ENCODE data around the gene TMA7B.

TMA7B gene

DNA sequence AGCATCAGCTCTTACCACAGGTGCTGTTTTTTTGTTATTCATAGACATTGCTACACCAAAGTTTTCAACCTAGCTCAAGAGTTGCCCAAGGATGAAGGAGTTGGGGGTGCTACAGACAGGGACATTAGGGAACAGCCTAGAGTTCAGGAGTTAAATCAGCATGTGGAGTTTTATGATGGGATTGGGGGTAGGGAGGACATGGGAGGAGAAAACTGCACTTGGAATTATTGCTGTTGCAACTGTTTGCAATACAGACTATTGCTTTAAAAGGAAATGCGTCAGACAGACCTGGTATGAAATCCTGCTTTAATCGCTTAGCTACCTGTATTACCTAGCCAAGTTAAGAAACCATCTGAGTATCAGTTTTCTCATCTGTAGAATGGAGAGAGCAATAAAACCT lies 6.3 kb downstream of the TMA7B start:
- Histone ChIP-seq H3K4me3 (no peak overlapping the region), H3K27ac (no peak overlapping the region), H3K9ac (ENCODE audit: insufficient read length) (no peak overlapping the region), H3K9me3 (ENCODE audit: low read depth, low read length) (no peaks in the 10 kb centered on the region), H3K36me3 (ENCODE audit: insufficient read depth, low read length) (no peaks in the 10 kb centered on the region)
- TF ChIP-seq POLR2AphosphoS5 (IDR thresholded peaks at IDR 0.05; ENCODE audit: borderline replicate concordance, low read depth, low read length) (no peak), EZH2 (IDR thresholded peaks at IDR 0.05) (no peak), FOXP2 (optimal IDR thresholded peaks at IDR 0.05; ENCODE audit: control extremely low read depth, extremely low read length, insufficient read depth) (no peak)
- DNase-seq (ENCODE audit: low read depth, low spot score) = no peak

DNA sequence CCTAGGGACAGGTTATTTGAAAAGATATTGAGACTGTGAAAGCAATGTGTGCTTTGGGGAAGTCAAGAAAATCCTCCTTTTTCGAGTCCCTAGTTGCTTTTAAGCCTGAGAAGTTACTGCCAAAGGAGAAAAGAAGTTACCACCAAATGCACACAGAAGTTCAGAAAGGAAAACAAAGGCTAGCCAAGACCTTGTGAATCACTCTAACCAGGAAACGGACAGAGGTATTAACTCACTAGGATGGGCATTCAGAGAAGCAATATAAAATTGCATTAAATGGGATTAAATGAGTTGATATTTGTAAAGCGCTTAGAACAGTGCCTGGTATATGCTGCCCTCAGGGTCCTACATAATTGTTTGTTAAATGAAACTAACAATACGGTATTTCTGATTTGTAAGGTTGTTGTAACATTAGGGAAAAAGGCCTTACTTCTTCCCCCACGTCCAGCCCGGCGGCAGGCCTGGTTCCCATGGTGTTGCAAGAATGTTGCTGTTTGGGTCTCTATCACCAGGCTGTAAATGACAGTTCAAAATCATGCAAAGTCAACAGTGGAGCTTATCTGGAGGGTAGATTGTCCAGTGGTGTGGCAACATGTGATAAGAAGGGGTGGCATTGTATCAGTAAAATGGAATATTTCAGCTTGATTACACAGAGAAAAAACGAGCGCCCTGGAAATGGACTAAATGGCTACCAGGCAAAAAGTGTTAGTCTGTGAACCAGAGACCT lies 7.1 kb downstream of the TMA7B start:
- no peak for TF ChIP-seq POLR2AphosphoS5 (IDR thresholded peaks at IDR 0.05; ENCODE audit: borderline replicate concordance, low read depth, low read length)
- no peak for TF ChIP-seq FOXP2 (optimal IDR thresholded peaks at IDR 0.05; ENCODE audit: control extremely low read depth, extremely low read length, insufficient read depth)
- no peak for TF ChIP-seq EZH2 (IDR thresholded peaks at IDR 0.05)
- no peak overlapping the region for H3K9ac ChIP-seq (ENCODE audit: insufficient read length)
- no peaks in the 10 kb centered on the region for H3K36me3 ChIP-seq (ENCODE audit: insufficient read depth, low read length)
- no peak overlapping the region for H3K27ac ChIP-seq
- DNase-seq (ENCODE audit: low read depth, low spot score) = no peak
- no peak overlapping the region for H3K4me3 ChIP-seq
- H3K9me3 ChIP-seq (ENCODE audit: low read depth, low read length) = no peaks in the 10 kb centered on the region

DNA sequence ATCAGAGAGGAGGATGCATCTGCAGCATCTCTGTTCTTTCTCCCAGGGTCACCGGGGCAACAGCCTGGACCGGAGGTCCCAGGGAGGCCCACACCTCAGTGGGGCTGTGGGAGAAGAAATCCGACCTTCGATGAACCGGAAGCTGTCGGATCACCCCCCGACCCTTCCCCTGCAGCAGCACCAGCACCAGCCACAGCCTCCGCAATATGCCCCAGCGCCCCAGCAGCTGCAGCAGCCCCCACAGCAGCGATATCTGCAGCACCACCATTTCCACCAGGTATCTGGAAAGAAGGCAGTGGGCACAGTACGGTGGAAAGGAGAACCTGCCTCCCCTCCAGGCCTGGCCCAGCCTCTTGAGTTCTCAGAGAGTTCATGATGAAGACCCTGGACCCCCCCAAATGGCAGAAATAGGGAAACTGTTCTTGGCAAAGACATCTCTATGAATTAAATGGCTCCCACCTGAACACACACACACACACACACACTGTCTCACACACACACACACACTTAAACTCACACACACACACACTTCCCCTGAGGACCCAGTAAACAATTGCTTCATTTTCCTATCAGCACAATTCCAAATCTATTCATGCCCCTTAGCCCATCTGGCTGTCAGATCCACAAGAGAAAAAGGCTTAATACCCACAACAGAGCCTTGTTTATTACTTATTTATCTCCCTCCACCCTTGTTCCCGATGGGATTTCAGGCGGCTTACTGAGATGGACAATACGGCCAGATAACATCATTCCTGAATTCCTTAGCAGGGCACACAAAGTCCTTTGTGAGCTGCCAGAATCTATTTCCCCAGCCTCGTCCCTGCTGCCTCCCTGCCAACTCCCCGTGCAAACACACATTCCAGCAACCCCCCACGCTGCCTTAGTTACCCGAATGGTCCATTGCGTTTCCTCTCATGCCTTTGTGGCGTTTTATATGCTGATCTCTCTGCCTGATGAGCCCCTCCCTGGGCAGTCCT lies 8.1 kb downstream of the TMA7B start:
- TF ChIP-seq FOXP2 (optimal IDR thresholded peaks at IDR 0.05; ENCODE audit: control extremely low read depth, extremely low read length, insufficient read depth) (no peak), EZH2 (IDR thresholded peaks at IDR 0.05) (no peak), POLR2AphosphoS5 (IDR thresholded peaks at IDR 0.05; ENCODE audit: borderline replicate concordance, low read depth, low read length) (no peak)
- no peak overlapping the region for H3K9ac ChIP-seq (ENCODE audit: insufficient read length)
- DNase-seq (ENCODE audit: low read depth, low spot score) = no peak
- no peak overlapping the region for H3K4me3 ChIP-seq
- no peaks in the 10 kb centered on the region for H3K9me3 ChIP-seq (ENCODE audit: low read depth, low read length)
- H3K27ac ChIP-seq = no peak overlapping the region
- no peaks in the 10 kb centered on the region for H3K36me3 ChIP-seq (ENCODE audit: insufficient read depth, low read length)

DNA sequence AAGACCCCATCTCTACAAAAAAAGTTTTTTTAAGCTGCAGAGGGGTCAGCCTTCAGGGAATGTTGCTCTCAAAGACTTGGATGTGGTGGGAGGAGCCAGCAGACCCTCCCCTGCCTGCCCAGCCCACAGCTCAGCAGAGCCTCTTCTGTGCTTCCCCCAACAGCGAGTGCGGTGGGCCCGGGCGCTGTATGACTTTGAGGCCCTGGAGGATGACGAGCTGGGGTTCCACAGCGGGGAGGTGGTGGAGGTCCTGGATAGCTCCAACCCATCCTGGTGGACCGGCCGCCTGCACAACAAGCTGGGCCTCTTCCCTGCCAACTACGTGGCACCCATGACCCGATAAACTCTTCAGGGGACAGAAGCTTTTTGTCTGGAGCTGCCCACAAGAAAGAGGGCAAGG lies 10.5 kb downstream of the TMA7B start:
- H3K4me3 ChIP-seq = no peak overlapping the region
- no peaks in the 10 kb centered on the region for H3K9me3 ChIP-seq (ENCODE audit: low read depth, low read length)
- DNase-seq (ENCODE audit: low read depth, low spot score) = no peak
- H3K36me3 ChIP-seq (ENCODE audit: insufficient read depth, low read length) = no peaks in the 10 kb centered on the region
- no peak for TF ChIP-seq POLR2AphosphoS5 (IDR thresholded peaks at IDR 0.05; ENCODE audit: borderline replicate concordance, low read depth, low read length)
- no peak for TF ChIP-seq FOXP2 (optimal IDR thresholded peaks at IDR 0.05; ENCODE audit: control extremely low read depth, extremely low read length, insufficient read depth)
- TF ChIP-seq EZH2 (IDR thresholded peaks at IDR 0.05) = no peak
- no peak overlapping the region for H3K9ac ChIP-seq (ENCODE audit: insufficient read length)
- H3K27ac ChIP-seq = no peak overlapping the region

DNA sequence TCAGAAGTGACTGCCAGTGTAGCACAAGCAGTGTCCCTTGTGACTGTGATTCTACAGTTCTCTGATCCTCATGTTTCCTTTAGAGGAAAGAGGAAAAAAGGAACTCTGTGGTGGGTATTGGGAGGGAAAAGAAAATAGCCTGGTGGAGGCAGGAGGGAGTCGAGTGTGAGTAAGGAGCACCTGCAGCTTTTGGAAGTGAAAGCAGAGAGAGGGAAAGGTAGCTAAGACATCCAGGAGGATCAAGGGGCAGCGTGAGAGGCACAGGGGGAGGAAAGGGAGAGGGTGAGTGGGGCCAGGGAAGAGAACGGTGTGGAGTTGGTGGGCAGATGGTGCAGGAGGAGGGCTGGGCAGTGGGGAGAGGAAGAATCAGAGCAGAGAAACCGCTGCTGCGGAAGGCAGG lies 12.4 kb downstream of the TMA7B start:
- no peak overlapping the region for H3K4me3 ChIP-seq
- H3K36me3 ChIP-seq (ENCODE audit: insufficient read depth, low read length) = no peaks in the 10 kb centered on the region
- H3K27ac ChIP-seq = no peak overlapping the region
- TF ChIP-seq FOXP2 (optimal IDR thresholded peaks at IDR 0.05; ENCODE audit: control extremely low read depth, extremely low read length, insufficient read depth) = no peak
- TF ChIP-seq POLR2AphosphoS5 (IDR thresholded peaks at IDR 0.05; ENCODE audit: borderline replicate concordance, low read depth, low read length) = no peak
- TF ChIP-seq EZH2 (IDR thresholded peaks at IDR 0.05) = no peak
- H3K9me3 ChIP-seq (ENCODE audit: low read depth, low read length) = no peaks in the 10 kb centered on the region
- H3K9ac ChIP-seq (ENCODE audit: insufficient read length) = no peak overlapping the region
- DNase-seq (ENCODE audit: low read depth, low spot score) = no peak

DNA sequence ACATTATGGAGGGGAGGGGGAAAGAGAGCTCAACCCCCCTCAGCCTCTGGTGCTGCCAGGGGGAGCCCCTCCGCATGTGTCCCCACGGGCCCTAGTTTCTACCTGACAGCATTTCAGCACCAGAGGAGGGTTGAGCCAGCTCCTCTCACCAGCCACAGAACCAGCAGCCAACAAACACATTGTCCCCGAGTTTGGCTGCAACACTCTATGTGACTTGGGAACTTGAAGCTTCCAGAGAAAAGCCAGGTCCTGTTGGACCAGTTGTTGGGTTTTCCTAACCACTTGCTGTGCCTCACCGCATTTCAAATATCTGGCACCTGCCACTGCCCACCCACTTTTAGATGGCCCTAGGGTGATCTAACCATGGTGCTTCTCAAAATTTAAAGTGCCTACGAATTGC lies 13.5 kb downstream of the TMA7B start:
- Histone ChIP-seq H3K27ac (no peak overlapping the region), H3K9ac (ENCODE audit: insufficient read length) (no peak overlapping the region), H3K4me3 (no peak overlapping the region), H3K36me3 (ENCODE audit: insufficient read depth, low read length) (no peaks in the 10 kb centered on the region), H3K9me3 (ENCODE audit: low read depth, low read length) (no peaks in the 10 kb centered on the region)
- no peak for TF ChIP-seq EZH2 (IDR thresholded peaks at IDR 0.05)
- TF ChIP-seq FOXP2 (optimal IDR thresholded peaks at IDR 0.05; ENCODE audit: control extremely low read depth, extremely low read length, insufficient read depth) = no peak
- TF ChIP-seq POLR2AphosphoS5 (IDR thresholded peaks at IDR 0.05; ENCODE audit: borderline replicate concordance, low read depth, low read length) = no peak
- DNase-seq (ENCODE audit: low read depth, low spot score) = no peak

DNA sequence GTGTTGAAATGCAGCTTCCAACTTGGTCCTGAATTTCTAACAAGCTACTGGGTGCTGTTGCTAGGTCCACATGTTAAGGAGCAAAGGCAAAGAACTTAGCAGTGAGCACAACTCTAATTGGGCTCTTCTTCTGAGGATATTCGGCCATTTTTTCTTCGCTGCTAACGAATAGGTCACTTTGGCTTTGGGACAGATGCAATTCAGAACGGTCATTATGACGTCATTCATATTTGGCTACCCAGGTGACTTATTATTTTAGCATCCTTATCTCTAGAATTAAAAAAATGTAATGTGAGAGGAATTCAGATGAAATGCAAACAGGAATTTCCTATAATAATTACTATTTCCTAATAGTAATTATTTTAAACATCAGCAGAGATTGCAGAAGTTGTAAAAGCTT lies 13.9 kb downstream of the TMA7B start:
- DNase-seq (ENCODE audit: low read depth, low spot score) = no peak
- Histone ChIP-seq H3K9me3 (ENCODE audit: low read depth, low read length) (no peaks in the 10 kb centered on the region), H3K36me3 (ENCODE audit: insufficient read depth, low read length) (no peaks in the 10 kb centered on the region), H3K4me3 (no peak overlapping the region), H3K9ac (ENCODE audit: insufficient read length) (no peak overlapping the region), H3K27ac (no peak overlapping the region)
- TF ChIP-seq EZH2 (IDR thresholded peaks at IDR 0.05) (no peak), POLR2AphosphoS5 (IDR thresholded peaks at IDR 0.05; ENCODE audit: borderline replicate concordance, low read depth, low read length) (no peak), FOXP2 (optimal IDR thresholded peaks at IDR 0.05; ENCODE audit: control extremely low read depth, extremely low read length, insufficient read depth) (no peak)

DNA sequence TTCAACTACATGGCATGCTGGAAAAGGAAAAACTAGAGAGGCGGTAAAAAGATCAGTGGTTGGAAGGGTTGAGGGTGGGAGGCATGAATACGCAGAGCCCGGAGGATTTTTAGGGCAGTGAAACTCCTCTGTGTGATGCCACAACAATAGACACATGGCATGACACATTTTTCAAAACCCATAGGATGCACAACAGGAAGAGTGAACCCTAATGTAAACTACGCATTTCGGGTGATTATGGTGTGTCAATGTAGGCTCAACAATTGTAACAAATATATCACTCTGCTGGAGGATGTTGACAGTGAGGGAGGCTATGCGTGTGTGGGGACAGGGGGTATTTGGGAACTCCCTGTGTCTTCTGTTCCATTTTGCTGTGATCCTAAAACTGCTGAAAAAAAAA lies 18.9 kb downstream of the TMA7B start:
- Histone ChIP-seq H3K27ac (no peak overlapping the region), H3K36me3 (ENCODE audit: insufficient read depth, low read length) (no peaks in the 10 kb centered on the region), H3K4me3 (no peak overlapping the region), H3K9ac (ENCODE audit: insufficient read length) (no peak overlapping the region), H3K9me3 (ENCODE audit: low read depth, low read length) (no peaks in the 10 kb centered on the region)
- TF ChIP-seq EZH2 (IDR thresholded peaks at IDR 0.05) (no peak), FOXP2 (optimal IDR thresholded peaks at IDR 0.05; ENCODE audit: control extremely low read depth, extremely low read length, insufficient read depth) (no peak), POLR2AphosphoS5 (IDR thresholded peaks at IDR 0.05; ENCODE audit: borderline replicate concordance, low read depth, low read length) (no peak)
- no peak for DNase-seq (ENCODE audit: low read depth, low spot score)

All from SK-N-MC (cell line).